HG03064 (cell line): ENCODE results near the gene PRKCA.

Experiments used
- ATAC-seq: cut with Tn5 transposase; IDR thresholded peaks from one replicate; pipeline ENCODE4 v1.9.1; 2021; ENCODE audit warnings: low read depth; ENCODE audit not compliant: unreplicated experiment

The PRKCA gene

DNA sequence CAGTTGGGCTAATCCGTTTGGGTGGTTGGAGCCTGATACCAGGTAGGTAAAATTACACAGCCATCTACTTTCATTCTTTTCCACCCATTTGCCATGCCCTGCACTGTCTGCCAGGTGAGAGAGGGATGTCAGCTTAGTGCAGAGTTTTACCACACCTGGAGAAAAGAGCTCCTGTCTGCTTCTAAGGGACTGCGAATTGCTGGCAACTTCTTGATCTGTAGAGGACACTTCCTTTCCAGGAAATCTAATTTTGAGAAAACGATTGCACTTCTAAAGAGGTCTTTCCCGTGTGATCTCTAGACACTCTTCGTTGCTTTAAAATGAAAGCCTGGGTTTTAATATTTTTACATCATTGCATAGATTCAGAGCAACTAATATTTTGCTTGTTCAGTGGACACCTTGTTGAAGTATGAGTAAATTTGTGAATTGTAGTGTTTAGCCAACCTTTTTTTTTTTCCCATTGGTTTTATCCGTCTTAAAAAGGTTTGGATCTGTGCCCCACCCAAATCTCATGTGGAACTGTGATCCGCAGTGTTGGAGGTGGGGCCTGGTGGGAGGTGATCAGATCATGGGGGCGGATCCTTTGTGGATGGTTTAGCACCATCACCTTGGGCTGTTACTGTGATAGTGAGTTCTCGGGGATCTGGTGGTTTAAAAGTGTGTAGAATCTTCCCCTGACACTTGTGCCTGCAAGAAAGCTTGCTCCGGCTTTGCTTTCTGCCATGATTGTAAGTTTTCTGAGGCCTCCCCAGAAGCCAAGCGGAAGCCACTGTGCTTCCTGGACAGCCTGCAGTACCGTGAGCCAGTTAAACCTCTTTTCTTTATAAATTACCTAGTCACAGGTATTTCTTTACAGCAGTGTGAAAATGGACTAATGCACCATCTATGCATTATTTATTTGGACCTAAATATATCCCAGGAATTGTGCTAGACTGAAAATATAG, 104.6 kb downstream of the PRKCA start:
- no peak for ATAC-seq

DNA sequence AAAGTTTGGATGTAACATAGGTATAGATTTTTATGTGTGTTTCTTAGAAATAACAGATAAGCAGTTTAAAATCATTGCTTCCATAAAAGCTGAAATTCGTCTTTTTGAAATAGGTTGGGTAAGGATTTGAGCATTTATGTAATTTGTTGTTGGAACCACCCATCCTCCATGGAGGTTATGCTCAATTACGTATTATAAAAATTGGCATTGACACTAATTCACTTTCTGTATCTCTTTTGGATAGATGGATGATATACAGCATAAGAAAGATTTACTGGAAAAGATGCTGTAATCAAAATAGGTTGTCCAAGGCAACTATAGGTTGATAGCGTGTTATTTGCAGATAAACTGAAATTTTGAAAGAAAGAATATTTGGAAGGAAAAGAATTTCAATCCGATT, 105.5 kb downstream of the PRKCA start:
- ATAC-seq, result no peak

DNA sequence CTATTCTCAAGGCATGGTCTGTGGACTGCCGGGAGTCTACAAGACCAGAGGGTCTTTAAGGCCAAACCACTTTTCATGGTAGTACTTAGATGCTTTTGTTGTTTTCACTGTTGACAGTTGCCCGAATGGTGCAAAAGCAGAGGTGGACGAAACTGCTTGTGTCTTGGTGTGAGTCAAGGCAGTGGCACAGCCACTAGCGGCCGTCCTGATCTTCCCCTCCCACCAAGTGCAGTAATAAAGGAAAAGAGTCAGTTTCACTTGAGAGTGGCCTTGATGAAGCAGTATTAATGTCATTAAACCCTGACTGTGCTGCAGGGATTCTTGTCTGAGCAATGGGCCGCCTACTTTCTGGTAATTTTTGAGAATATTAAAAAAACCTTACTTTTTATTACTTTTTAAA, 109.1 kb downstream of the PRKCA start:
- ATAC-seq, result no peak

DNA sequence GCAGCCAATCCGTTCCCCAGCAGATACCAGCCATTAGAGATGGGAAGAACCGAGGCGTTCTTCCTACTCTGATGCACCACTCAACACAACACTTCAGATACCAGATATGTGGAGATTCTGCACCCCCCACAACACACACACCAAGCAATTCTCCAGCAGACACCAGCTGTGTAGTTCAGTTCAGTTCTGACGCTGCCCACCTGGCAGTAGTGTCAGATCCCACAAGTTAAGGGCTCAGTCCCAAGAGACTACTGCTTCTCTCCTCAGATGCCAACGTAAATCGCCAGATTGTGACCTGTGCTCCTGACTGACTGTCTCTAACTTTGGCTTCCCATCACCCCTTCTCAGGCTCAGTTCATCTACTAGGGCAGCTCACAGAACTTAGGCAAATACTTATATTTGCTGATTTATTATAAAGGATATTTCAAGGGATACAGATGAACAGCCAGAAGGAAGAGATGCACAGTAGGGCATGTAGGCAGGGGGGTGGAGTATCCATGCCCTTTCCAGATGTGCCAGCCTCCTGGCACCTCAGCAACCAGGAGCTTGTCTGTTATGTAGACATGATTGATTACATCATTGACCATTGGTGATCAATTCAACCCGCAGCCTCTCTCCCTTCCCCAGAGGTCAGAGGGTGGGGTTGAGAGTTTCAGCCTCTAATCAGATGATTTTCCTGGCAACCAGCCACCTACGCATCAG, 110.6 kb downstream of the PRKCA start:
- no peak for ATAC-seq

DNA sequence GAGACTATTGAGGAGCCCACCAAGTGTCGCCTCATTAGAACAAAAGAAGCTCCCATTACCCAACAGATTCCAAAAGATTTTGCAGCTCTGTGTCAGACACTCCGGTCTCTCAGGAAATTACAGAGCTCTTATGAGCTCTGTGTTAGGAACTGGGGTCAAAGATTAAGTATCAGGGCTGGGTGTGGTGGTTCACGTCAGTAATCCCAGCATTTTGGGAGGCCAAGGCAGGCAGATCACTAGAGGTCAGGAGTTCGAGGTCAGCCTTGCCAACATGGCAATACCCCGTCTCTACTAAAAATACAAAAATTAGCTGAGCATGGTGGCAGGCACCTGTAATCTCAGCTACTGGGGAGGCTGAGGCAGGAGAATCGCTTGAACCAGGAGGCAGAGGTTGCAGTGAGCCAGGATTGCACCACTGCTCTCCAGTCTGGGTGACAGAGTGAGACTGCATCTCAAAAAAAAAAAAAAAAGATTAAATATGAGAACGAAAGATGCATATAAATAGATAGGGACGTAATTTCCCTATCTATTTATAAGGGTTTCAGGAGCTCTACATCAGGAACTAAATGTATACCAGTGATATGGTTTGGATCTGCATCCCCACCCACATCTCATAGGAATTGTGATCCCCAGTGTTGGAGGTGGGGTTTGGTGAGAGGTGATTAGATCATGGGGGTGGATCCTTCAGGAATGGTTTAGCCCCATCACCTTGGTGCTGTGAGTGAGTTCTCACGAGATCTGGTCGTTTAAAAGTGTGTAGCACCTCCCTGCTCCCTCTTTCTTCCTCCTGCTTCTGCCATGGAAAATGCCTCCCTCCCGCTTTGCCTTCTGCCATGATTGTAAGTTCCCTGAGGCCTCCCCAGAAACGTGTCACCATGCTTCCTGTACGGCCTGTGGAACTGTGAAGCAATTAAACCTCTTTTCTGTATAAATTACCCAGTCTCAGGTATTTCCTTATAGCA, 111.4 kb downstream of the PRKCA start:
- ATAC-seq, result no peak

DNA sequence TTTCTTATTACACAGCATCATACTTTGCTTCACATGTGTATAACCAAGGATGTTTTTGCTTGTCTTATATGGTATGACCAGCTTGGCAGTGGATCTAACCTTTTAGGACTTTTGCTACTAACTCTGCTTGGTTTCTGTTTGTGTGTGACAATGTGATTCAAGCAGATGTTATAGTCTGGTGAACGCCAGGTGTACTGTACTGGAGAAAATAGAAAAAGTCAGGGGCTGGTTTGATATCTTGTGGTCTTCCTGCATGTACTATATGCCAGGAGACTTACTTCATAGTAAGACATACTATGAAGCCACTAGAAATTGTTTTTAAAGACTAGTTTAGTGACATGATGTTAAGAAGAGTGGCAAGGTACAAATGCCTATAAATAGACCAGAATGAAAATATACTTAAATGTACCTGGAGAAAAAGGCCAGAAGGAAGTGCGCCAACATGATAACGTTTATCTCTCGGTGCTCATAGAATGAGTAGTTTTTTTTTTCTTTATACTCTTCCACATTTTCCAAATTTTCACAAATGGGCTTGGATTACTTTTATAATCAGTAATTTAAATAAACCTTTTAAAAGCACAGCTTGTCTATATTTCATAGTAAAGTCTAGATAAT, 112.3 kb downstream of the PRKCA start:
- no peak for ATAC-seq

DNA sequence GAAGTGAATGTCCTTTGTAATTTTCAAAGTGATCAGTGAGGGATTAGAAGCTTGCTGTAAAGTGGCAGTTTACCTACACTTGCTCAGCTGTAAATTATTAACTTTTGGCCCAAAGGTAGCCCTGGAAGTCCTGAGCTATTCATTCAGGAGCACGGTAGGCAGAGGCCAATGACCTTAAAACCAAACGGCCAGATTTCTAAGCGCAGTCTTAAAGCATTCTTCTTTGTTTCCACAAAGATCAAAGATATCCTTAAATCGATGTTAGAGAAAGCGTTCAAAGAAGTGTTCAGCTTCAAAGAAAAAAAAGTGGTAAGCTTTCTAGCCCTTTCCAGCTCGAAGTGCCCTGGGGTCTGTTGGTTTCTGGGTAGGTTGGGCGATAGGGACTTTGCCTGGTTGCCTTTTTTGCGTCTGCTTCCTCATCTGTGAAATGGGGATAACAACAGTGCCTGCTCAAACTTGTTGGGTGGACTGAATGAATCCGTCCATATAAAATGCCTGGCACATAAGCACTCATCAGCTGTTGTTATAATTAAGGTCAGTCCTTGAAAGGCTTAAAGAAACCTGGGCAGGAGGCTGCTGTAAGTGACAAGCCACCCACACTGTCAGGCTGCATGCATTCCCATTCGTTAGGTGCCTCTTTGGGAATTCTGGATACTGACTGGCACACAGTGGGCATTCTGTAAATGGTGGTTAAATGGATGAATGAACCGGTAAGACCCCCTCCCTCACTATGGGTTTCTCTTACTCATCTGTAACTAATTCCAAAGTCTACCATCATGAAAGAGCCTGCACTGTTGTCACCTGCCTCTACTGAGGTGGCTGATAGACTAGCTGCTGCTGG, 113.2 kb downstream of the PRKCA start:
- no peak for ATAC-seq

DNA sequence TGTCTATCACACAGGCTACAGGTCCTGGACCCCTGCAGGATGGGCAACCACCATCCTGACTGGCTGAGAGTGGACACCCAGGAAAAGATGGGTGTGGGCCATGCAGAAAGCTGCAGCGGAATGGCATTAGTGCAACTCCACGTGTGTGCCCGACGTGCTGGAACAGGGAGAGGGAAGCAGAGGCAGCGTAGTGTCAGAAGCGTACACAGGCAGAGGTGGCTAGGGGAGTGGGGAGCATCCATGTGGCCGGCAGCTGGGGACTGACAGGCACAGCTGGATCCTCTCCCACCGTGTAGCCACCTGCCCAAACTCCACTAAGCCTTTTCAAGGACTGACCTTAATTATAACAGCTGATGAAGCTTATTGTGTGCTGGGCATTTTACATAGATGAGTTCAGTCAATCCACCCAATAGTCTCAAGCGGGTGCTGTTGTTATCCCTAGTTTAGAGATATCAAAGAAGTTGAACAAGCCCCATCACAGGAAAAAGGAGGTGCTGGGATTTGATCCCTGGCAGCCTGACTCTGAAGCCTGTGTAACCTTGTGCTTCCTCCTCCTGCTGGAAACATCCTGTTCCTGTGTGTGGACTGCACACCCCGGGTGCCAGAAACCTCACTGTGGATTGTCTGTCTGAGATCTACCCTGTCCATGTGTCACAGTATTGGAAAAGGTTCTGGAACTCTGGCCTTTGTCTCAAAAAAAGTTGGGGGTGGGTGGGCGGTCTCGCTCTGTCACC, 114.0 kb downstream of the PRKCA start:
- no peak for ATAC-seq

DNA sequence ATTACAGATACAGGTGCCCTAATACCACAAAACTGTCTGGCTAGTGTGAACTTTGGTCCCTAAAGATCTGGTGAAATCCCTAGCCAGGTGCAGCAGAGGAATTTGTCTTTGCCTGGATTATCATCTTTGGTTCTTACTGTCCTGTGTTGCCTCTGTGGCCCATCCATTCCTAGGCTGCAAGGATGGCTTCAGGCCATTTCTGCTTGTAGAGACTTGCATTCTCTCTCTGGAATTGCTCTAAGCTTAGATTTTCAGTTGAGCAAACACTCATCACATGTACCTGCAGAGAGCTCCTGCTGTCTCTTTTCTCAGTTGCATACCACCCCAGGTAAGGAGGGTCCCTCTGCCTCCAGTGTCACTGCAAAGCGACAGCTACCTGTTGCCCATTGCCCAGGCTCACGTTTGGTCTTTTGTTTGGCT, 114.9 kb downstream of the PRKCA start:
- no peak for ATAC-seq

DNA sequence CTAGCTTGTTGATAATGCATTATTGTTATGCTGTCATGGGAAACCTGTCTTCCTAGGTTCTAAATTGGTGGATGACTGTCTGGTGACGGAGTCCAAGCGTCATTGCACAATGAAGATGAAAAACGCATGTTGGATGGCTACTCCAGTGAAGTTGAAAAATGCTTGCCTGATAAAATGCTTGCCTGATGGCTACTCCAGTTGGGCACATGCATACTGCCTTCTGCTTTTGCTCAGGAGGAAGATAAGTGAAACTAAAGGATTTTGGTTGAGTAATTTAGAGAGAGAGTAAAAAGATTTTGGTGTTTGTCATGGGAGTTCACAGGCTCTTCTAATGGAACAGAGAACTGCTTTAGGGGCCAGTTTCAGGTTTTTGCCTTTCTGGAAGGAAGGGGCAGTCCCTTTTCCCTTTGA, 118.6 kb downstream of the PRKCA start:
- no peak for ATAC-seq

DNA sequence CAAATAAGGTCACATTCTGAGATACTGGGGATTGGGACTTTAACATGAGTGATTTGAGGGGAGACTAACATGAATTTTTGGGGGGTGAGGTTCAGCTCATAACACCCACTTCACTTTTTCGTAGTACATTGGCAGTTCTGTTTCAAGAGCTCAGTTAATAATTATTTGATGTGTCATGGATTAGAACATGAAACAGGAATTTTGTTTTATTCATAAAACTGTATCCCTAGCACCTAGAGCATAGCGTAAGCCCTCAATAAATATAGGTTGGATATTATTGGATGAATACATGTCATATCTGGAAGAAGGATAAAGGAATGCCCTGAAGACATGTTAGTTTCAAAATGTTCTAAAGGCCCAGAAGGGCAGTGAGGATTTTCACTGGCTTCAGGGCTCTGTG, 119.8 kb downstream of the PRKCA start:
- no peak for ATAC-seq

DNA sequence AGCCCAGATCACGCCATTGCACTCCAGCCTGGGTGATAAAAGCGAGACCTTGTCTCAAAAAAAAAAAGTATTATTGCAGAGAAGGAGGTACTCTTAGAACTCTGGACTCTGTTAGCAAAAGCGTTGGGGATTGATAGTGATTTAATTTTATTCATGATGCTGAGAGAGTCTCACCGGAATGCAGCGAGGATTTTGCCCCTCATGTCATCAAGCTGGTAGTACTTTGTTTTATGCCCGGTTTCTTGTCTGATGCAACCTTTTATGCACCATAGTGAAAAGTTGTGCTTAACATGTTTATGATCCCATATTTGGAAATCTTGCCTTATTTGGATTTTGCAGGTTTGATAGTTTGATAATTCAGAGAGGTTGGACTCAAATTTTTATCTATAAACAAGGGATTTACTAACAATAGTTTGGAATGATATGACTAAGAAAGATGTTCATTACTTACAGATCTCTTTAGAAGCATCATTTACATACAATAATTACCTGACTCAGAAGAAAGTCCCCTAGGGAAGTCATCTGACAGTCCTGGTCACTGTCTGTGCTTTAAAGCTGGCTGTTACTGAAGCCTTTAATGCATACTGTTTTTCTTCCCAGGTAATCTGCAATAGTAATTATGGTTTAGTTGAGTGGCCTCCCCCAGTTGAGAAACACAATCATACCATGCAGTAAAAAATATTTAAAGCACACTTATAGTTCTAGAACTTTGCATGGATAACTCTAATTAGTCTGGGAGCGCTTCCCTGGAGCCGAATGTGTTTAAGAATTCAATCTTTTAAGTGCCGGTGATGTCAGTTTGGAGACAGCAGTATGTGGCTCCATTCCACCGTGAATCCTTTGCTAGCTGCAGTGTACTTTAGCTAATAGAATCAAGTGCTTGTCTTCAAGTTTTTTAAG, 120.9 kb downstream of the PRKCA start:
- ATAC-seq, result no peak

DNA sequence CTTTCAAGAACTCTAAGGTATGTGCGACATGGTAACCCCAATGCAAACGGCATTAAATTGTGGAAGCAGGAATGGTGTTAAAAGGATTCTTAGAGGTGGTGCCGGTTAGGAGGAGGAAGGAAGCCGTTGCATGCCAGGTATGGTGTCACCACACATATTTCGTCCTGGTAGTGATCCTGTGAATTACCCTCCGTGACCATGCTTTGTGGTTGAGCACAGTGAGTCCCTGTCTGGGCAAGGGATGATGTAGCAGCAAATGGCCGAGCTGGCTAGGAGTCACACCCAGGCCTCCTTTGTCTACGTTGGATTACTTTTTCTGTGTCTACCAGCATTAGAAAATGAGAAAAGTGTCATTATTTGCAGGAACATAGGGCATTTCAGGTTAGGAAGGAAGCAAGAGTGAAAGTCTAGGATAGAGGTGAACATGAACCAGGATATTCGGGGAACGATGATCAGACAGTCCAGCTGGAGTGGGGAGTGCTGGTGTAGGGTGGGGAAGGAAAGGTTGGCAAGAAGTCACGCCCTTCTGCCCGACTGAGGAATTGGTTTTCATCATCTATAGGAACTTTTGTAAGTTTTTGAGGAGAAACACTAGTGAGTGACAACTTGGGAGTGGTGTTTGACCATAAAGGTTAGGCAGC, 123.5 kb downstream of the PRKCA start:
- no peak for ATAC-seq

DNA sequence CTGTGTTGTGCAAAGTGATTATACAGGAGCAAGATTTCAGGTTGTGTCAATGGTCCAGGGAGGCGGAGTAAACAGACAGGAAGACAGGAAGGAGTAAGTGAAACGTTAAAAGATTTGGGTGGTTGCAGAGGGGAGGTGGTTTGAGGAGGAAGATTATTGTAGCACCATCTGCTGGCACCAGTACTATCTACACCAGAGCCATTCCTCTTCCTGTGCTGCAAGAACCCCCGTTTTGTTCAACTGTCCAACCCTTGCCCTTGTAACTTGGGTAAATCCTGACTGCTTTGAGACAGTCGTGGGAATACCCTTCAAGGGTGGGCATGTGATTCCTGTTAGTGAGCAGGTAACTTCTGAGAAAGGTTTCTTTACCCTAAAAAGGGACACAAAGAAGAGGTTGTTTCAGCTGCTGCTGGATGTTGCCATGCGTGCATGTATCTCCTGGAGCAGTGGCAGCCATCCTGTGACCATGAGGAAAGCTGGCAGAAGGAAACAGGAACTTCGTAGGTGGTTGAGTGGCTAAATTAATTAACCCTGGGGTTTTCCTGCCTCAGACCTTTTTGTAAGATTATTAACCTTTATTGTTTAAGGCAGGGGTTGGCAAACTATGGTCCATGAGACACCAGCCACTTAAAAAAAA, 124.1 kb downstream of the PRKCA start:
- no peak for ATAC-seq

DNA sequence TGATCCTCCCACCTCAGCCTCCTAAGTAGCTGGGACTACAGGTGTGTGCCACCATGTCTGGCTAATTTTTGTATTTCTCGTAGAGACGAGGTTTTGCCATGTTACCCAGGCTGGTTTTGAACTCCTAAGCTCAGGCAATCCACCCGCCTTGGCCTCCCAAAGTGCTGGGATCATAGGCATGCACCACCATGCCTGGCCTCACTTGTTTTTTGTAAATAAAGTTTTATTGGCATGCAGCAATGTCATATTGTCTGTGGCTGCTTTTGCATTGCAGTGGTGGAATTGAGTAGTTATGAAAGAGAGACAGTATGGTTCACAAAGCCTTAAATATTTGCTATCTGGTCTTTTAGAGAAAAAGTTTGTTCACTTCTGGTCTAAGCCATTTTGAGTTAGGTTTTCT, 124.7 kb downstream of the PRKCA start:
- no peak for ATAC-seq

DNA sequence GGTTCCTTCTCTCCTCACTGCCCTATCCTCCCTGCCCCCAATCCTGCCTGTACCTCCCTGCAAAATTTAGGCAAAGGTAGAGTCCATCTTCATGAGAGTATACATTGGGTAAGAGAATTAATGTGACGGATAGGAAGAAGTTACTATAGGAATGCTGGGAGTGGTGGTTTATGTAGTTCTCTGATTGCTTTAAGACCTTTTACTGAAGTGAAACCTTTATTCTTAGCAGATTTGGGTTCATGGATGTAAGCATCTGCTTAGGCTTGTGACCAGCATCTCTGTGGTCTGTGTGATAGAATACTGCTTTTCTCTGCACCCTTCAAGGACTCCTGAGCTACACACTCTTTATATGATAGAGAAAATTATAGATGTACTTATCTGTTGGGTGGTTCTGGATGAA, 127.3 kb downstream of the PRKCA start:
- no peak for ATAC-seq
